ENCODE results near the gene RGMA. TPM values are rescaled to one million over a fixed set of nuclear protein-coding genes. Genes with fewer than 3 reads are reported as not detected.

RGMA gene
- total and polyA plus RNA-seq, 2 experiments from 2014 or later = 34.2 to 36.5 TPM

GRCh38 chr15:93129702-93130488 lies 40.9 kb upstream of the RGMA start:
- no peak for TF ChIP-seq EZH2phosphoT487 (IDR thresholded peaks at IDR 0.05; ENCODE audit: unreplicated experiment)
- no peak for TF ChIP-seq ETS1 (IDR thresholded peaks at IDR 0.05)
- TF ChIP-seq ZNF331 (CRISPR knock-in tag; IDR thresholded peaks at IDR 0.05; ENCODE audit: low read depth) = no peak
- TF ChIP-seq STAT1 (IDR thresholded peaks at IDR 0.05; ENCODE audit: unreplicated experiment) = no peak
- no peak for TF ChIP-seq ZNF114 (CRISPR knock-in tag; IDR thresholded peaks at IDR 0.05)
- TF ChIP-seq CREB1 (CRISPR knock-in tag; IDR thresholded peaks at IDR 0.05; ENCODE audit: low read depth) = no peak
- no peak for TF ChIP-seq ZNF462 (CRISPR knock-in tag; IDR thresholded peaks at IDR 0.05)
- no peak for TF ChIP-seq EZH2 (IDR thresholded peaks at IDR 0.05; ENCODE audit: low read depth, unreplicated experiment)
- H3K27me3 Mint-ChIP-seq (ENCODE audit: insufficient read depth, low read depth, poor library complexity) = peaks cover 14% of the 10 kb centered on the region
- no peaks in the 10 kb centered on the region for H3K36me3 Mint-ChIP-seq (ENCODE audit: low read depth)
- ATAC-seq (no peak), DNase-seq (ENCODE audit: low spot score) (no peak)
- Histone ChIP-seq H3K27me3 (ENCODE audit: insufficient read depth) (no peaks in the 10 kb centered on the region), H3K4me1 (ENCODE audit: insufficient read depth) (no peaks in the 10 kb centered on the region), H3K27ac (ENCODE audit: low read depth) (no peak overlapping the region), H3K4me3 (no peak overlapping the region), H3K36me3 (ENCODE audit: insufficient read depth) (no peaks in the 10 kb centered on the region), H3K4me2 (no peak overlapping the region), H2AFZ (no peak overlapping the region), H4K20me1 (replicated peaks; ENCODE audit: insufficient read depth) (no peaks in the 10 kb centered on the region), H3K9me2 (ENCODE audit: insufficient read depth) (0 out of 2 replicates have a peak, but pooled peaks cover 2% of the 10 kb centered on the region), H3K79me2 (replicated peaks; ENCODE audit: insufficient read depth) (no peaks in the 10 kb centered on the region), H3F3A (replicated peaks; ENCODE audit: low read depth) (no peaks in the 10 kb centered on the region)
- no peak overlapping the region for H3K4me3 Mint-ChIP-seq
- H3K9me3 Mint-ChIP-seq = no peaks in the 10 kb centered on the region
- peaks cover 4% of the 10 kb centered on the region; the same call in 2 of the 3 replicates for H3K4me1 Mint-ChIP-seq
- H3K27ac Mint-ChIP-seq = no peak overlapping the region

Data from GM23338 (cell line).